A172 (cell line): Measurements from ENCODE around the gene ROPN1B. TPM values are rescaled to one million over a fixed set of nuclear protein-coding genes. Genes with fewer than 3 reads are reported as not detected.
A peak's percentile ranks its signal among the peaks of the same experiment; 100 is the strongest.

Experiments
- DNase-seq: peaks from one replicate; pipeline ENCODE4 v3.0.0-alpha.2; 2015; ENCODE audit warnings: low spot score
- total RNA-seq: library from RNA; depleted of rRNA; stranded (reverse); fragments of >200 nt; shearing (Covaris generic); gene quantifications from 2 replicates; pipeline ENCODE4 v1.2.3, GENCODE V29; 2014

The ROPN1B gene
- total RNA-seq, 1 experiment from 2014 or later, result not detected

DNA sequence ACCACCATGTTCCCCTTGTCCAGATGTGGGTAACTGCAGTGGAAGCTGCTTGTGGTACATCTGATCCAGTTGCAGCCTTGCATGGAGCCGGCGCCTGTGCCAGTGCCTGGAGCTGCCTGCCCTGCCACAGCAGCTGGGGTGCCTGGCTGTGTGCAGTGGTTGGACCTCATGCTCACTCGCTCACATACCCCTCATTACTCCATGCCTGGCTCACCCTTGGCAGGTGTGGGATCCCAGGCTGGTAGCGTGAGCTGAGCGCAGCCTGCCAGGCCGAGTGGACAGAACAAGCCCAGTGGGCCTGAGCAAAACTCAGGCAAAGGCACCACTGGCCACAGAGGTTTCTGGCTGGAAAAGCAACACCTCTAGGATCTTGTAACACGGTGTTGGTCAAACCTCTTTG is 35.7 kb downstream of the ROPN1B start:
- DNase-seq, result no peak

DNA sequence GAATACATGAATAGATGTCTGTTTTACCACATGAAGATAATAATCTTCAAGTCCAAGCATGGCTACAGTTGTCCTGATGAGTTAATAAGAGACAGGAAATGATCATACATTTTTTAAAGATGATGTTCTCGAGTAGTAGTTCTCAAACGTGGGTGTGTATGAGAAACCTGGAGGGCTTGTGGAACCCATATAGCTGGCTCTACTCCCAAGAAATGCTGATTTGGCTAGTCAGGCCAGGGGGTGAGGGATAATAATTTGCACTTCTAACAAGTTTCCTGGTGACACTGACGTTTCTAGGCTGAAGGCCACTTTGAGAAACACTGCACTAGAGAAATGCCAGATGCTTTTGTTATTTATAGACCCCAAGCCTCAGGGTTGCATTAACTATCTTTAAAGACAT is 37.0 kb downstream of the ROPN1B start:
- peak; percentile 52 for DNase-seq

DNA sequence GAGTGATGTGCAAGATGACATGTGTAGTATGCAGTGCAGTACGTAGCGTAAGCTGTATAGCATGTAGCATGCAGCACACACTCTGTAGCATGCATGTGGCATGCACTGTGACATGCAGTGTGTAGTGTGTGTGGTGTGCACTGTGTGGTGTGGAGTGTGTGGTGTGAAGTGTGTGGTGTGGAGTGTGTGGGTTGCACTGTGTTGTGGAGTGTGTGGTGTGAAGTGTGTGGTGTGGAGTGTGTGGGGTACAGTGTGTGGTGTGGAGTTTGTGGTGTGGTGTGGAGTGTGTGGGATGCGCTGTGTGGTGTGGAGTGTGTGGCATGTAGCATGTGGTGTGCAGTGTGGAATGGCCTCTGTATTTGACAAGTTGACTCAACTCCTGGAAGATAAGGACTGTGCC is 39.2 kb downstream of the ROPN1B start:
- no peak for DNase-seq

DNA sequence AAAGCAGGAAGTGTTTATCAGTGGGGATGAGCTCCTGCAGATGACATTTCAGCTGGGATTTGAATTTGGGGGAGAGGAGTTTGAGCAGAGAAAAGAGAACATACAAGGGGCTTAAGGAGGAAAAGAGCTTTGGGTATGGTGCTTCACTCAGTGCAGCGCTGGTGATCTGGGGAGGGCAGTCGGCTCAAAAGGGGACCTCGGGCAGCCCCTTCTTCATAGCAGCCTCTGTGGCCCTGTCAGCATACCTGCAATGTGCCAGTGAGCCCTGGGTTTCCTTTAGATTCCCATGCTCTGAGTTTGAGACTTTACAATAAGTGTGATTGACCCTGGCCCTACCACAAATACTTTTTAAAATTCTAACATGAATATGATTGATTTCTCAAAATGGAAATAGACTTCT is 40.2 kb downstream of the ROPN1B start:
- DNase-seq, result no peak

DNA sequence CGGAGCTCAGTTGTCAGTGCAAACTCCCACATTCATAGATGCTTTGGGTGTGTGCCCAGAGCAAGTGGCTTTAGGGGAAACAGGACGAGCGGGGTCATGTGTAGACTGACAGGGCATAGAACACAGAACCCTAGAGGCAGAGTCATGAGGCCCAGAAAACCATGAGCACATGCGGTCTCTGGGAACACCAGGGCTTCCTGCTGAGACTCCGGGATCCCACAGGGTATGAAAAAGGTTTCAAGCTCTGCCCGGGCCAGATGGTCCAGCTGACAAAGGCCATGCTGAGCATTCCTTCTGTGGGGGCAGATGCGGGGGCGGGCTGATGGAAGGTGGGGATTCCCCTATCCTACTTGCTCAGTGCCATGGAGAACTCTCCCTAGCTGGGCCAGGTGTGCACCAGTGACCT is 44.8 kb downstream of the ROPN1B start:
- peak; percentile 21 for DNase-seq

DNA sequence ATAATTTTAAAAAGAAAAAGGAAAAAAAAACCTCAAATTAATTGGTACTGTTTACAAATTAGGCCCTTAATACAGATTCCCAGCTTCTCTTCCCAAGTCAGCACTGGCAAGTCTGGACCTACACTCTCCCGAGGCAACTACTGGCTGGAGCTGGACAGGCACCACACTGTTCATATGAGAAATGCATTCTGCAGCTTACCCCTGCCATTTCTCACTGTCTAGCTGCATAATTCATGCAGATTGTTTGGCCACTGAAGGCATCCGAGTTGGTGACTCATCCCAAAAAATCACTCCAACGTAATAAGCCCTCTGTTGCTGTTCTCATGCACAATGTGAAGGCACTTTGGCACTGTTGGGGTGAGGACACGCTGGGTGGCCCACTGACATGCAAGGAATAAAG is 45.3 kb downstream of the ROPN1B start:
- DNase-seq, result peak; percentile 29

DNA sequence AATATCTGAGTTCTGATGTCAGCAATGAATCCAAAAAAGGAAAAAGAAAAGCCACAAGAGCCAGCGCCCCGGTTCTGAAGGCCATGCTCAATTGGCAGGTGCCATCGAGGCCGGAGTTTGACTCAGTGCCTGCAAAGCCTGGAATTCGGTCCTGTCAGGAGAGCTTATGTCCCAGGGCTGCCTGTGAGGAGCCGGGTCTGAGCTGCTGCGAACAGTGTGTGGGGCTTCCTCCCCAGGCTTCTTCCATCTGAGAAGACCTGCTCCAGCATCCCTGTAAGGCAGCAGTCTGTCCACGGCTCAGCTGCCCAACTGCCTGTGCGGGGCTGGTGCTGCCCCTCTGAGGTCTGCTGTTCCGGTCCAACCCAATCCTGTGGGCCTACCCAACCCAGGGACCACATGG is 46.1 kb downstream of the ROPN1B start:
- no peak for DNase-seq

DNA sequence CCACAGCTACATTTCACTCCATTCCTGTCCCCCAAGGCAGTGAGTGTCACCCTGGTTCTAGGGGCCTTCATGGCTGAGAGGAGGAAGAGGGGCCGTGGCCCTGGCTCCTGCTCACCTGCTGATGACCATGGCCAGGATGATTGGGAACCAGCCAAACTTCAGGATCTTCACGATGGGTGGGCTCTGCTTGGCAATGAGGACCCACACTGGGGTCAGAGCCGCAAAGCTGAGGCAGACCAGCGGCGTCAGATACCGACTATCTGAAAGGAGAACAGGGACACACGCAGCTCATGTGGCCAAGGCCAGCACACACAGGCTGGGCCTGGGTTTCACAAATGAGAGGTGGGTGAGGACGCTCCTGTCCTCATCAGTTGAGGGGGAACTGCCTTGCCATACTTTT is 47.6 kb downstream of the ROPN1B start:
- DNase-seq, result no peak

DNA sequence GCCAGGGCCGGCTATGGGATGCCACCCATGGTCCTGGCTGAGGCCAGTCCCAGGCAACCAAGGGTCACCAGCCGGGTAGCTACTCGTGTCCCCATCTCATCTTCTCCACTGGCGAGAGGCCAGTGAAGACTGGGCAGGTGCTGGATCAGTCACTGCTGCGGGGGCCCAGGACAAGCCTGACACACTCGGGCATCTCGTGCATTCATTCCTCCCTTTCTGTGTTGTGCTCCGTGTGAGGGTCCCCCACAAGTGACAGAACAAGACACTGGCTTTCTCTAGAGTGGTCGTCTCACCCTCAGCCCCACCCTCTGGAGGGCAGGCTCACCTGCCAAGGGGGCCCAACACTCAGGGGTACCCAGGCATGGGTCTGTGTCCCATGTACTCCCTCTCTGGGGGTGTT is 48.4 kb downstream of the ROPN1B start:
- no peak for DNase-seq

DNA sequence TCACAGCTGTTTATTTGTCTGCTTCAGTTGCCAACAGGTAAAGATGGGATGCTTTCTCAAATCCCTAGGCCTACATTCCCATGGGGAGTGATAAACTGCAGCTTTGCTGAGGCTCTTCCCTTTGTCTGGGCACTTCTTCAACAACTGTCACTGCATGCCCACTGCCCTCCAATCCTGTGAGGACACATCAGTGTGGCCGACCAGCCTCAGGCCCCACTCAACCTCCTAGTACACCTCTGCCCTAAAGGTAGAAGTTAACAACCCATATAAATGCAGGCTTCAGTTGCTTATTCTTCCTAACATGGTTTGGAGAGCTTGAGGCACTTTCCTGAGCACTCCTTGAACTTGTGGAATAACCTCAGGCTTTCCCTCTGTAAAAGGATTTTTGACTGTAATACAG is 49.6 kb downstream of the ROPN1B start:
- DNase-seq, result no peak

DNA sequence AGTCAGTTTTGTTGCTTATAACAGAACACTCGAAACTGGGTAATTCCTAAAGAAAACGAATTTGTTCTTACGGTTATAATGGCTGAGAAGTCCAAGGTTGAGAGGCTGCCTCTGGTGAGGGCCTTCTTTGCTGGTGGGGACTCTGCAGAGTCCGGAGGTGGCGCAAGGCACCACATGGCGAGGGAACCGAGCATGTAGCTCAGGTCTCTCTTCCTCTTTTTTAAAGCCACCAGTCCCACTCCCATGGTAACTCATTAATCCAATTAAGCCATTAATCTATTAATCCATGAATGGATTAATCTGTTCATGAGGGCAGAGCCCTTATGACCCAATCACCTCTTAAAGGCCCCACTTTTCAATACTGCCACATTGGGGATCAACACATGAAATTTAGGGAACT is 50.0 kb downstream of the ROPN1B start:
- DNase-seq, result no peak

DNA sequence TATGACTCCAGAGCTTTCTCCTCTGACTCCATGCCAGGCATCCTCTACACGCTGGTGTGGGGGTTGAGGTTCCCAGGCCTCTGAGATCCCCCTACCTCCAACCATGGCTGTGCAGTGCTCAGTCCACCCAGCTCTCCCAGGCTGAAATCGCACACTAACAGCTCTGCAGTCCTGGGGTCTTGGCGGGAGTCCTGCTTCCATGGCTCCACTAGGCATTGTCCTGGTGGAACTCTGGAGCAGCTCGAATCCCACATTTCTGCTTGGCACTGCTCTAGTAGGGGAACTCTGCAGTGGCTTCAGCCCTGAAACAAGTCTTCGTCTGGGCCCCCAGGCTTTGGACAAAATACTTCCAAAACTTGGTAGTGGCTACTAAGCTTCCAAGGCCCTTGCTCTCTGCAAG is 50.7 kb downstream of the ROPN1B start:
- no peak for DNase-seq

DNA sequence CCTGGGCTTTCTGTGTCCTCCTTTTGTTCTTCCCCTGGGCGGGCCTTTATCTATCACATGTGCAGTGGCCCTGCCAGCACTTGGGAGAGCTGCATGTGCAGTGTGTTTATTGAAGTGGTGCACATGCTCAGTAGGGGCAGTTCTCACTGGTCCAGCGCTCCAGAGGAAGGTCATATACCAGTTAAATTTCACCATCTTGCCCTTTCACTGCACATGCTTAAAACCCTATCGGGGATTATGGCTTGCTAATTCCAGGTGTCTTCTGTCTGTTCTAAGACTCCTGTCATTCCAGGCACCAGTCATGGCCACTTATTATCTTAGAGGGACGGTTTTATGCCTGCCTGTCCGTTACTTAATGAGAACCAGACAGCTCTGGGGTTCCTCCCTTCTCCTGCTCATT is 52.2 kb downstream of the ROPN1B start:
- DNase-seq, result no peak

DNA sequence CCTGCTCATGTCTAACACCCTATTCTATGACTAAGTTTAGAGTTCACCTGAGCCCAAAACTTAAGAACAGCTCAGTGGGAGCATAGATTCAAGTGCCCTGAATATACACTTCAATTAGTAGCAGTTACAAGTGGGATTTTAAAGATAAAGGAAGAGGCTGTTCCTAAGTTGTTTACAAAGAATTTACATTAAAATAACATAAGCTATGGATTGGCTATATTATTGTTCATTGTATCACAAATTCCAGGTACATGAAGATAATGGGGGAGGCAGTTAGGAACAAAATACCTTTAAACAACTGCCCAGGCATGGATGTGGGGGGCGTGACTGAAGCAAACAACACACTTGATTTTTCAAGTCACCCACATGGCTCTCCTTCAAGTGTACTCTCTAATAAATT is 52.7 kb downstream of the ROPN1B start:
- DNase-seq, result no peak

DNA sequence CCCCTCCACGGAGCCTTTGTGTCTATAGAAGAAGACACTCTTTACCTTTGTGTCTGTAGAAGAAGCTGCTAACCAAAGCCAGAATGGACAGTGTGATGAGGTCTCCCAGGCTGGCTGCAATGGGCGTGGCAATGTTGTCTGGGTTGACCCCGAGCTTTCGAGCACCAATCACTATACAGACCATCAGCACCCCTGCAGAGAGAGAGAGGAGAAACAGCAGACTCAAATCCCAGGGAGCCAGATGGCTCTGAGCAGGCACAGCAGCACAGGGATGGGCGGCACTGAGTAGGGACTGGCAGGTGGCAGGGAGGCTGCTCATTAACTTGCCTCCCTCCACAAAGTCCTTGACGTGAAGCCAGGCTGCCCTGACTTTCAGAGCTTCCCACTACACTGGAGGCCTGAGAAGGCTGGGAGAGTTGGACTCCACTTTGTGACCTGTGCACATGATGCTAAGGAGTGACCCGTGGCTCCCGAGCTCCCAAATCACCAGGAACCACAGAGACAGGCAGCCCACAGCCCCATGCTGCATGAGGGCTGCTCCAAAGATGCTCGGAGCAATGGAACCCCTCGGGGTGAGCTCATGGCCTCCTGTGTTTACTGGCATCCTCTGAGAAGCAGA is 53.9 kb downstream of the ROPN1B start:
- no peak for DNase-seq

DNA sequence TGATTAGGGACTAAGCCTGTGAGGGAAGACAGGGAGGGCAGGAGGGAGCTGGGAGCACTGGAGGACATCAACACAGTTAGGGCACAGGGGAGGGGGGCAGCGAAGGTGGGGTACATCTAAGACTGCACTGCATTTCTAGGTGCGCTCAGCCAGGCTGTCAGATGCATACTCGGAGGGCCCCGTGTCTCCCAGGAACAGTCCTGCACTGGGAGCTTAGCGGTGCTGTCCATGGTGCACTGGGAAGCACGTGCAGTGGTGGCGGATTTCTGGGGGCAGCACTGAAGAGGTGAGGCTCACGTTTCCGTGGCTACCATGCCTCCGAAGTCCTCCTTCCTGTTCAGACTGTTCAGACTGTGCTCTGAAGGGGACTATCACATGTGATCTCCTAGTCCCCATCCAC is 54.4 kb downstream of the ROPN1B start:
- no peak for DNase-seq

DNA sequence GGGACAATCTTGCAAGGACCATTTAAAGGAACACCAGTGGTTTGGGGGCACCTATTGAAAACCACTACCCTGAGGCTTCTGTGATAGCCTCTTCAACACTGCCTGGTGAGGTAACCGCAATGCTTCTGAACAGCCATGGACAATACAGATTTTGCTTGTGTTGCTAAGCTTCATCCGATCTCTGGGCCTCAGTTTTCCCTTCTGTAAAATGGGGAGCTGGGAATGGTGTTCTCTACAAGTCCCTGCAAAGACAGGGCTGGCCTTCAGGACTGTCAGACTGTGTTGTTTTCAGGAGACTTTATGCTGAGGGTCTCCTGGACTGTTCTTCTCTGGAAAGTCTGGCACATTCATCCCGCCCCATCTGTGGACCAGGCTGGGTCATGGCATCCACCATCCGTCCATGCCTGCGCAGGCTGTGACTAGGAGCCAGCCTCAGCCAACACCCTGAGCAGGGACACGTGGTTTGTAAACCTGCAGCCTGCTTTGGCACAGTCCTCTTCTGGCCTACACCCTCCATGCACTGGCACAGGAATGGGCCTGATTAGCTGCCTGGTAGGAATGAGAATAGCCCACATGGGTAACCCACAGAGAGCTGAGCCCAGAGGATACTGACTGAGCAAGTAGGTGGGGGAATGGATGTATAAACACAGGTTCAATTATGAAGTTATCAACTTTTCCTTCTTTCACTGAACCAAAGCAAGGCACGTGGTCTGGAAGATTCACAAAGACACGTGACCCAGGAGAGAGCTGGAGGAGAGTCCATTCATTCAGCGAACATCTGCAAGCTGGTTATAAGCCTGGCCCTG is 55.3 kb downstream of the ROPN1B start:
- no peak for DNase-seq

DNA sequence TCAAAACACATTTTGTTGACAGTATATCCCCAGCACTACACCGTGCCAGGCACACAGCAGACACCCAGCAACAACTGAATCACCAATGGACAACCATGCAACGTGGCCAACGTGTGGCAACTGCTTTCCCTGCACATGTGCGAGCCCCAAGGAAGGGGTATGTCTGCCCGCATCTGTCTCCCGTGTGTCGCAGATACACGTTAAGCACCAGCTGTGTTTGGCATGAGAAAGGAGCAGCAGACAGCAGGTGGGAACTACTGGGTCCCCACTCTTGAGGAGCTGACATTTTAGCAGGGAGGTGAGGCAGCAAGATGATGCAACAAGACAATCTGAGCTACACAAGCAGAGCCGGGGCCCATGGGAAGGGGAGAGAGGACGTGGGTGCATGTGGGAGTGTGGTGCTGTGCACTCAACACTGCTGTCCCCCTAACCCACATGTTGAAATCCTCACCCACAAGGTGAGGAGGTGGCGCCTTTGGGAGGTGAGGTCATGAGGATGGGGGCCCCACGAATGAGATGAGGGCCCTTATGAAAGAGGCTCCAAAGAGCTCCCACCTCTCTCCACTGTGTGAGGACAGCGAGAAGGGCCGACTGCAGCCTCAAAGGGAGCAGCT is 56.2 kb downstream of the ROPN1B start:
- no peak for DNase-seq

DNA sequence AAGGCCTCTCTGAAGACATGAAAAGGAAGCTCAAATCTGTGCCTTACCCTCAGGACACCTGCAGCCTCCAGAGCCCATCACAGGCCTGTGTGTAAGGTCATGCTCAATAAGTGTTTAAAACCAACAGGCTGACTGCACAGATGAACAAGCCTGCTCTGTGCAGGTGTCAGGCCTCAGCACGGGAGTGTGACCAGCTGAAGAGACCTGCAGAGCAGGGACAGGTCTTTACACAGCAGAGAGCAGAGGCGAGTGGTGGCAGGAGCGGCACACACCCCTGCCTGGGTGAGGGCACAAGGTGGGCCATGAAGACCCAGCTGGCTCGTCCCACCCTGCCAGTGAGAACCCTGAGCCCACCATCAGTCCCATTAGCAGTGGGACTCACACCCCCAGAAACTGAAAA is 56.9 kb downstream of the ROPN1B start:
- DNase-seq, result no peak

DNA sequence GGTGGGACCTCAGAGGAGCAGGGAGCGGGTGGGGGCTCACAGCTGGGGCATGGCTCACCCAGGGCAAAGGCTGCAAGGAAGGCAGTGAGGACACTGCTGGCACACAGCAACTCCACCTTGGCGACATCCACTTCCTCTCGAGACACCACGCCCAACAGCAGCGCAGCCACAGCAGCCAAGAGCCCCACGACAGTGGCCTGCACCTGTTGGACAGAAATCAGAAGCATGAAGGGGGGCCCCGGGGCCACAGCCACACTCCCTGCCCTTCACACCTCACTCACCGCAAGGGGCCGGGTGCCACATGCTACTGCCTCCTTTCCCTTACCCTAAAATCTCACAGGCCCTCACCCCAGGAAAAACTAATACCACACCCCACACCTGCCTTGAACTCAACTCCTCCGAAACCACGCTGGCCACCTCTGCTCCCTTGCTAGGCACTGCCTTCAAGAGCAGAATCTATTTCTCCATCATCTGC is 57.3 kb downstream of the ROPN1B start:
- no peak for DNase-seq

DNA sequence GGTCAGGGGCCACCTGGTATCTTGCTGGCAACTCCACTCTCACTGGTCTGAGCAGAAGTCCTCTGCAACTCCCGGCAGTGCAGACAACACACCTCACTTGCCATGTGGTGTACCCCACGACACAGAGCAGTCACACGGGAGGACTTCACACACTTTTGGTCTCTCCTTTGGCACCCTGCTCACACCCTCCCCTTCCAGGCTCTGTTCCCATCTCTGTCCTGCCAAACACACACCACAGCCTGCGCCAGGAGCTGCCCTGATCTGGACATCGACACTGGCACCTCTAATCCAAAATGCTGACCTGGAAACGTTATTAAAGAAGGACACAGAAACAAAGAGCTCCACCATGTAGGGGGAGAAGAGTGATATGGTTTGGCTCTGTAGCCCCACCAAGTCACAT is 57.8 kb downstream of the ROPN1B start:
- no peak for DNase-seq

DNA sequence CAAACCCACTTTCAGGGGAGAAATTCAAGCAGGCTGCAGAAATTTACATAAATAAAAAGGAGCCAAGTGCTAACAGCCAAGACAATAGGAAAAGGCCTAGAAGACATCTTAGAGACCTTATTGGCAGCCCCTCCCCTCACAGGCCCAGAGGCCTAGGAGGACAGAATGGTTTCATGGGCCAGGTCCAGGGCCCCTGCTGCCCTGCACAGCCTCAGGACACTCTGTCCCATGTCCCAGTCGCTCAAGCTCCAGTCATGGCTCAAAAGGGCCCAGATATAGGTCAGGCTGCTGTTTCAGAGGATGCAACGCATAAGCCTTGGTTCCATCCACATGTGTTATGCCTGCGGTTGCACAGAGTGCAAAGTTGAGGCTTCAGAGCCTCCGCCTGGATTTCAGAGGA is 59.1 kb downstream of the ROPN1B start:
- DNase-seq, result no peak

DNA sequence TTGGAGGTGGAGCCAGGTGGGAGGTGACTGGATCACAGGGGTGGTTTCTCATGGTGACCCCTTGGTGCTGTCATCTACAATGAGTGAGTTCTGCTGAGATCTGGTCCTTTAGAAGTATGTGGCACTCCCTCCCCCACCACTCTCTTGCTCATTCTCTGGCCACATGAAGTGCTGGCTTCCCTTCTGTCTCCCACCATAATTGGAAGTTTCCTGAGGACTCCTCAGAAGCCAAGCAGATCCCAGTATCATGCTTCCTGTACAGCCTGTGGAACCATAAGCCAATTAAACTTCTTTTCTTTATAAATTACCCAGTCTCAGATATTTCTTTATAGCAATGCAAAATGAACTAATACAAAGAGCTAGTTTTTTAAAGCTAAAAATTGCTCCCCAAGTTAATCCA is 60.3 kb downstream of the ROPN1B start:
- DNase-seq, result no peak
